HG02610 (cell line): ENCODE measurements around the gene RGL4.

ENCODE experiments used
- ATAC-seq: cut with Tn5 transposase; IDR thresholded peaks from one replicate; pipeline ENCODE4 v1.9.1; 2021; ENCODE audit warnings: mild to moderate bottlenecking, moderate library complexity; ENCODE audit not compliant: unreplicated experiment

RGL4 gene

GRCh38 chr22:23697031-23697970, 6.5 kb downstream of the RGL4 start:
- ATAC-seq, result no peak

- no peak for ATAC-seq
These were observed 7.3 kb downstream of the RGL4 start for GRCh38 chr22:23698094-23698493.

GRCh38 chr22:23698673-23699235, 7.9 kb downstream of the RGL4 start:
- ATAC-seq, result no peak

- ATAC-seq, result no peak
These were observed 9.9 kb downstream of the RGL4 start for GRCh38 chr22:23700706-23701105.

- ATAC-seq, result no peak
These were observed 13.2 kb downstream of the RGL4 start for GRCh38 chr22:23704062-23704461.

- ATAC-seq, result no peak
These were observed 14.0 kb downstream of the RGL4 start for GRCh38 chr22:23704829-23705228.

- ATAC-seq, result no peak
These were observed 14.5 kb downstream of the RGL4 start for GRCh38 chr22:23705358-23705757.

GRCh38 chr22:23708270-23708669, 17.5 kb downstream of the RGL4 start:
- no peak for ATAC-seq

- ATAC-seq, result no peak
These were observed 18.3 kb downstream of the RGL4 start for GRCh38 chr22:23709107-23709506.

GRCh38 chr22:23712256-23712655, 21.4 kb downstream of the RGL4 start:
- no peak for ATAC-seq

- ATAC-seq, result no peak
These were observed 23.1 kb downstream of the RGL4 start for GRCh38 chr22:23713696-23714595.

- no peak for ATAC-seq
These were observed 24.1 kb downstream of the RGL4 start for GRCh38 chr22:23714596-23715578.

- no peak for ATAC-seq
These were observed 25.1 kb downstream of the RGL4 start for GRCh38 chr22:23715806-23716375.

GRCh38 chr22:23716811-23717801, 26.3 kb downstream of the RGL4 start:
- ATAC-seq, result peak; percentile 78

GRCh38 chr22:23718371-23719165, 27.8 kb downstream of the RGL4 start:
- ATAC-seq, result no peak

- no peak for ATAC-seq
These were observed 30.0 kb downstream of the RGL4 start for GRCh38 chr22:23720855-23721254.

- no peak for ATAC-seq
These were observed 31.3 kb downstream of the RGL4 start for GRCh38 chr22:23722160-23722559.

GRCh38 chr22:23722724-23723123, 31.9 kb downstream of the RGL4 start:
- ATAC-seq, result no peak
